HK-2 (cell line): ENCODE measurements around the gene MEG3.
A peak's percentile ranks its signal among the peaks of the same experiment; 100 is the strongest.

Experiments
- DNase-seq: peaks from one replicate; pipeline ENCODE4 v3.0.0-alpha.2; 2018; ENCODE audit not compliant: unreplicated experiment

Gene MEG3

GRCh38 chr14:100895411-100895810, 69.5 kb downstream of the MEG3 start:
- DNase-seq = no peak

GRCh38 chr14:100896369-100897060, 70.6 kb downstream of the MEG3 start:
- no peak for DNase-seq

GRCh38 chr14:100898465-100898864, 72.5 kb downstream of the MEG3 start:
- no peak for DNase-seq

GRCh38 chr14:100898935-100899883, 73.3 kb downstream of the MEG3 start:
- no peak for DNase-seq

- no peak for DNase-seq
Observed at GRCh38 chr14:100899884-100900771, 74.2 kb downstream of the MEG3 start.

- peak; percentile 17 for DNase-seq
Observed at GRCh38 chr14:100900837-100901390, 75.0 kb downstream of the MEG3 start.

- DNase-seq = no peak
Observed at GRCh38 chr14:100901391-100902183, 75.7 kb downstream of the MEG3 start.

- no peak for DNase-seq
Observed at GRCh38 chr14:100902295-100903133, 76.6 kb downstream of the MEG3 start.

- no peak for DNase-seq
Observed at GRCh38 chr14:100903134-100903468, 77.2 kb downstream of the MEG3 start.

GRCh38 chr14:100903672-100904185, 77.8 kb downstream of the MEG3 start, which contains the start of gene RTL1:
Gene RTL1 (minus strand): TSS chr14:100903722. CDS start chr14:100884788, 18,934 bp downstream.
- DNase-seq = no peak

- DNase-seq = no peak
Observed at GRCh38 chr14:100904307-100905087, 78.6 kb downstream of the MEG3 start.

GRCh38 chr14:100905166-100905565, 79.2 kb downstream of the MEG3 start:
- no peak for DNase-seq

GRCh38 chr14:100906420-100906819, 80.5 kb downstream of the MEG3 start:
- DNase-seq = no peak

- no peak for DNase-seq
Observed at GRCh38 chr14:100907240-100907639, 81.3 kb downstream of the MEG3 start.

- no peak for DNase-seq
Observed at GRCh38 chr14:100909439-100909838, 83.5 kb downstream of the MEG3 start.
